Lung (tissue), 12 donors: Measurements from ENCODE around the gene CLDN8. TPM values are rescaled to one million over a fixed set of nuclear protein-coding genes. Genes with fewer than 3 reads are reported as not detected.

Experiments
- ATAC-seq: fragments of 200-7000 bp; cut with Tn5 transposase; one replicate; pipeline ENCODE4 v1.9.1; 2020; ENCODE audit warnings: moderate number of reproducible peaks; ENCODE audit not compliant: insufficient read depth, low FRiP score
- DNase-seq, 3 donors: peaks; one replicate each; pipeline ENCODE4 v3.0.0-alpha.2; 2013 to 2017
- H3K27ac ChIP-seq, 2 donors: one replicate each; pipeline ENCODE4 v1.5.1; 2013; ENCODE audit warnings: mild to moderate bottlenecking in 2 of 2, moderate library complexity in 2 of 2, control low read depth in 1 of 2, inconsistent platforms in 1 of 2, low read depth in 1 of 2, low read length in 1 of 2
- H3K27me3 ChIP-seq, 3 donors: one replicate each; pipeline ENCODE4 v1.5.1; 2013; ENCODE audit warnings: low read length in 2 of 3; ENCODE audit not compliant: control insufficient read depth in 3 of 3, insufficient read depth in 3 of 3
- H3K36me3 ChIP-seq, 4 donors: one replicate each; pipeline ENCODE4 v1.5.1; 2013; ENCODE audit warnings: low read length in 4 of 4, mild to moderate bottlenecking in 1 of 4, moderate library complexity in 1 of 4; ENCODE audit not compliant: control insufficient read depth in 4 of 4, insufficient read depth in 4 of 4
- H3K4me1 ChIP-seq, 5 donors: one replicate each; pipeline ENCODE4 v1.5.1; 2013; ENCODE audit warnings: low read length in 5 of 5, mild to moderate bottlenecking in 2 of 5, moderate library complexity in 1 of 5; ENCODE audit not compliant: control insufficient read depth in 5 of 5, insufficient read depth in 5 of 5
- H3K4me3 ChIP-seq: one replicate; pipeline ENCODE4 v1.5.1; 2013; ENCODE audit warnings: mild to moderate bottlenecking, control low read depth, moderate library complexity
- H3K9ac ChIP-seq, 2 donors: one replicate each; pipeline ENCODE4 v1.5.1; 2013; ENCODE audit warnings: low read length in 2 of 2, control low read depth in 1 of 2; ENCODE audit not compliant: insufficient read depth in 1 of 2
- H3K9me3 ChIP-seq, 4 donors: one replicate each; pipeline ENCODE4 v1.5.1; 2013; ENCODE audit warnings: low read length in 3 of 4, mild to moderate bottlenecking in 1 of 4, moderate library complexity in 1 of 4; ENCODE audit not compliant: control insufficient read depth in 4 of 4, insufficient read depth in 3 of 4
- WGBS, 2 donors: extraction: QIAGEN DNeasy Blood & Tissue Kit; methylation state at CpG; one replicate each; pipeline ENCODE4 v1.1.7; 2013; 5-methylcytosine and 5-hydroxymethylcytosine counted together
- polyA plus RNA-seq, 2 donors: library from polyadenylated mRNA; stranded (reverse); fragments of 200-250 nt; gene quantifications; one replicate each; pipeline ENCODE4 v1.2.1, GENCODE V29; 2013
- total RNA-seq, 2 donors: library from RNA; depleted of rRNA in 1 of 2; stranded (reverse); fragments of >200 nt in 1 of 2; gene quantifications; one replicate each; pipeline ENCODE4 v1.2.1, GENCODE V29; 2014 to 2021
- TF ChIP-seq, protein P1 (sequence below): IDR thresholded peaks from 2 replicates; pipeline ENCODE4 v1.5.1; 2012; ENCODE audit warnings: mild to moderate bottlenecking; ENCODE audit errors: control extremely low read depth, extremely low read depth
- donor health status: control.
- donor health status: control.
- donor health status: Bipolar disorder and iron deficiency.
- donor health status: healthy.
- donor health status: DM: yes; HTN: yes; CAD: no.

The CLDN8 gene
- total and polyA plus RNA-seq, 4 donors = 1.1 to 3.1 (median 1.8) TPM

DNA sequence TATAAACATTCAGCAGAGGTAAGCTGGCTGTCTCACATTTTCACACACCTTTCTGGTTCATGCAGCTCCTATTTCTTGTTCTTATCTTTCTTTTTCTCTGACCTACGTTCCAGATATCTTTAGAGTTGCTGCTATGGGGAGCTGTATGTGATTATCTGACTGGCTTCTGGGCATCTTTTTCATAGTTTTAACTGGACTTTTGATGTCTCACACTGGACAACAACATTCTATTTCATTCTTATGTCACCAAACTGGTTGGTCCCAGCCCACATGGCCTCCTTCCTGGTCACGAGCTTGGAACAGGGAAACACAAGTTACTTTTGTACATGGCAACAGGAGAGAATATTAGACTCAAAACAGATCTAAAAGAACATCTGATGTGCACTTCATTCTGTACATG is 7.7 kb upstream of the CLDN8 start:
- ATAC-seq = no peak
- TF ChIP-seq, protein P1, sequence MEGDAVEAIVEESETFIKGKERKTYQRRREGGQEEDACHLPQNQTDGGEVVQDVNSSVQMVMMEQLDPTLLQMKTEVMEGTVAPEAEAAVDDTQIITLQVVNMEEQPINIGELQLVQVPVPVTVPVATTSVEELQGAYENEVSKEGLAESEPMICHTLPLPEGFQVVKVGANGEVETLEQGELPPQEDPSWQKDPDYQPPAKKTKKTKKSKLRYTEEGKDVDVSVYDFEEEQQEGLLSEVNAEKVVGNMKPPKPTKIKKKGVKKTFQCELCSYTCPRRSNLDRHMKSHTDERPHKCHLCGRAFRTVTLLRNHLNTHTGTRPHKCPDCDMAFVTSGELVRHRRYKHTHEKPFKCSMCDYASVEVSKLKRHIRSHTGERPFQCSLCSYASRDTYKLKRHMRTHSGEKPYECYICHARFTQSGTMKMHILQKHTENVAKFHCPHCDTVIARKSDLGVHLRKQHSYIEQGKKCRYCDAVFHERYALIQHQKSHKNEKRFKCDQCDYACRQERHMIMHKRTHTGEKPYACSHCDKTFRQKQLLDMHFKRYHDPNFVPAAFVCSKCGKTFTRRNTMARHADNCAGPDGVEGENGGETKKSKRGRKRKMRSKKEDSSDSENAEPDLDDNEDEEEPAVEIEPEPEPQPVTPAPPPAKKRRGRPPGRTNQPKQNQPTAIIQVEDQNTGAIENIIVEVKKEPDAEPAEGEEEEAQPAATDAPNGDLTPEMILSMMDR = no peak

DNA sequence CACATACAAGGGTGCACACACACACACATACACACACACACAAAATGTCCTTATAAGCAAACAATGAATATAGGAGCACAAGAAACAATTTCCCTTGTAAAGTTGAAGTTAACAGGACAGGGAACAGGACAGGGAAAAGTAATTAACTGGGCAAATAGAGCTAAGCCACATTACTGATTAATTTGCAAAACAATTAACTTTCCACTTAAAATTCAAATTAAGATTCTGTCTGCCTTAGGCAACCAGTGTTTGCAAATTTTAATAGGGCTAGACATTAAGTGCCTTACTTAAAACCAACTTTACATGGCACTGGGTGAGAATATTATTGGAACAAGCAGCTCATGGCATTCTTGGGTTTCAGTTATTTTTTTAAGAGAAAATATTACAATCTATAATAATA is 6.8 kb upstream of the CLDN8 start:
- Histone ChIP-seq H3K27ac (no peak overlapping the region), H3K4me1 (peaks cover 0 to 7% (median 0%) of the 10 kb centered on the region in 5 donors), H3K4me3 (no peak overlapping the region), H3K36me3 (no peaks in the 10 kb centered on the region), H3K9ac (no peak overlapping the region), H3K9me3 (no peaks in the 10 kb centered on the region), H3K27me3 (no peaks in the 10 kb centered on the region)
- ATAC-seq (no peak), DNase-seq (no peak)
- TF ChIP-seq, protein P1 = no peak

More for the DNA sequence above, 7.7 kb upstream of the CLDN8 start:
- no peak overlapping the region for H3K4me3 ChIP-seq
- no peak for DNase-seq
- WGBS, 2 donors = 79 to 81% methylated on average over 2 of the region's 2 CpGs
- H3K36me3 ChIP-seq = no peaks in the 10 kb centered on the region
- peaks cover 0 to 7% (median 0%) of the 10 kb centered on the region in 5 donors for H3K4me1 ChIP-seq
- H3K27ac ChIP-seq = no peak overlapping the region
- H3K27me3 ChIP-seq = no peaks in the 10 kb centered on the region
- H3K9me3 ChIP-seq = no peaks in the 10 kb centered on the region
- no peak overlapping the region for H3K9ac ChIP-seq

- no peak overlapping the region for H3K9ac ChIP-seq
- no peak overlapping the region for H3K27ac ChIP-seq
- 57 to 64% methylated on average over 1 of the region's 1 CpG for WGBS, 2 donors
- H3K4me3 ChIP-seq = no peak overlapping the region
- peaks cover 0 to 2% (median 0%) of the 10 kb centered on the region in 4 donors for H3K9me3 ChIP-seq
- no peak for ATAC-seq
- H3K27me3 ChIP-seq = no peaks in the 10 kb centered on the region
- H3K4me1 ChIP-seq = no peaks in the 10 kb centered on the region
- H3K36me3 ChIP-seq = no peaks in the 10 kb centered on the region
- TF ChIP-seq, protein P1 = no peak
- DNase-seq = peak in 1 of 3 donors; percentile 6
Measured at GRCh38 chr21:30211071-30211470, 4.8 kb downstream of the CLDN8 start.

DNA sequence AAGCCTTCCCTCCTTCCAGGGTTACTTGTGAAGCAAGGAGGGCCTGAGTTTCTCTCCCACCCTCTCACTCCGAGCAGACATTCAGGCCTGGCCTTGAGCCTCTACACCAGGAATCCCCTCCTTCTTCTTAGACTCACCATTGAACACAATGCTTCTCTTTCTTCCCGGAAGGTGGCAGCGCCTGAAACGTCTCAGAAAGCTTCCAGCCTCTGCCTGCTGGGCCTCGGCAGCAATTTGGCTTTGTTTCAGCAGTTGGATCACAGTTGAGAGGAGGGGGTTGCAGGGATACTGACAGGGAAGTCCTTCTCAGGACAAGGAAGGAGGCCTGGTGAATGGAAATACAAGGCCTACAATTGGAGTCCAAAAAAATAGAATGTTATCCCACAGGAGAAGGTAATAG is 6.3 kb downstream of the CLDN8 start:
- H3K27me3 ChIP-seq = no peaks in the 10 kb centered on the region
- ATAC-seq = no peak
- H3K9ac ChIP-seq = no peak overlapping the region
- no peak for DNase-seq
- no peak overlapping the region for H3K27ac ChIP-seq
- no peaks in the 10 kb centered on the region for H3K4me1 ChIP-seq
- peaks cover 0 to 2% (median 0%) of the 10 kb centered on the region in 4 donors for H3K9me3 ChIP-seq
- WGBS, 2 donors = 69 to 71% methylated on average over 5 of the region's 5 CpGs
- H3K4me3 ChIP-seq = no peak overlapping the region
- no peaks in the 10 kb centered on the region for H3K36me3 ChIP-seq
- TF ChIP-seq, protein P1 = no peak
